Mesodermal cell (in vitro differentiated cells): ENCODE measurements around the gene CCNQ.
A peak's percentile ranks its signal among the peaks of the same experiment; 100 is the strongest.
"Not testable (repeated sequence)": the region's sequence is repeated elsewhere in the genome, so short reads cannot be mapped to it uniquely, and the experiment has no call there.

Experiments
- H3K27ac ChIP-seq: 2 replicates; pipeline ENCODE4 v1.7.0; 2013; ENCODE audit warnings: mild to moderate bottlenecking, low read depth, low read length, moderate library complexity; ENCODE audit not compliant: severe bottlenecking
- H3K36me3 ChIP-seq: 2 replicates; pipeline ENCODE4 v1.7.1; 2013; ENCODE audit warnings: mild to moderate bottlenecking, low read length, moderate library complexity; ENCODE audit not compliant: control insufficient read depth, insufficient read depth
- H3K4me1 ChIP-seq: one replicate; pipeline ENCODE4 v1.7.1; 2013; ENCODE audit warnings: mild to moderate bottlenecking, low read length; ENCODE audit not compliant: insufficient read depth, control insufficient read depth, poor library complexity, severe bottlenecking
- H3K4me3 ChIP-seq: 2 replicates; pipeline ENCODE4 v1.7.0; 2013; ENCODE audit warnings: low read length, control low read depth, mild to moderate bottlenecking; ENCODE audit not compliant: insufficient read depth, poor library complexity, severe bottlenecking; ENCODE audit errors: extremely low read depth
- H3K9me3 ChIP-seq: 2 replicates; pipeline ENCODE4 v1.7.1; 2013; ENCODE audit warnings: mild to moderate bottlenecking, low read length, moderate library complexity; ENCODE audit not compliant: control insufficient read depth
- WGBS, 2 experiments: methylation state at CpG; one replicate each; pipeline ENCODE4 v1.1.5; 2013; ENCODE audit warnings: missing lambda C conversion rate in 2 of 2; ENCODE audit not compliant: insufficient coverage in 2 of 2; 5-methylcytosine and 5-hydroxymethylcytosine counted together

The CCNQ gene

DNA sequence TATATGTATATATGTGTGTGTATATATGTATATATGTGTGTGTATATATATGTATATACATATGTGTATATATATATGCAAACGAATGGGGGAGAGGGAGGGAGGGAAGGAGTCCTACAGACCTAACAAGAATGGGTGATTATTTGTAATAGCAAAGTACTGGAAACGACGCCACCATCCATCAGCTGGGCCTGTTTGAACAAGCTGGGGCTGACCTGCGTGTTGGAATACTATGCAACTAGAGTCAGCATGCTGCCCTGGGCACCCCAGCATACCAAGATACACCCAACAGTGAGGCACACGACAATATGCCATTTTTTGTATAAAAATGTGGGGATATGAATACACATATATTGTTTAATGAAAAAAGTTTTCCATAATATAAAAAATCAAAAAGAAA, 21.6 kb upstream of the CCNQ start:
- H3K9me3 ChIP-seq = no peaks in the 10 kb centered on the region
- no peaks in the 10 kb centered on the region for H3K36me3 ChIP-seq
- no peak overlapping the region for H3K27ac ChIP-seq
- no CpG with 5 or more reads among the region's 5 CpGs for WGBS, 2 experiments
- no peaks in the 10 kb centered on the region for H3K4me1 ChIP-seq
- H3K4me3 ChIP-seq = no peak overlapping the region

DNA sequence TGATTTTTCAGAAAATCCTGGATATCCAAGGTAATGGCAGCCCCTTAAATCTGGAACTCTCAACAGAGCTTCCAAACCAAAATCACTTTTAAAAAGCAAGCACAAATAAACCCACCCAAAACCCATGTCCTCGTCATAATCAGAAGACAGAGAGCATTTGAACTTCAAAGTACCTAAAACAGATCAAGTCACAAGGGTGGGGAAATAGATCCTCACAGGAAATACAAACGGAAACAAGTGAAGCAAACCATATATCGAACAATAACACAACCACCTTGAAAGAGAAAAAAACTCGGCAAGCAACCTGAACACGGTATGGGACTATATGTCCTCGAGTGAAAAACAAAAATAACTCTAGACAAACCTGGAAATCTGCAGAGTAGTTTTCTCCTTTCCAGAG, 15.9 kb upstream of the CCNQ start:
- Histone ChIP-seq H3K4me1 (no peaks in the 10 kb centered on the region), H3K4me3 (no peak overlapping the region), H3K9me3 (no peaks in the 10 kb centered on the region), H3K27ac (no peak overlapping the region), H3K36me3 (no peaks in the 10 kb centered on the region)
- WGBS, 2 experiments = no CpG with 5 or more reads among the region's 6 CpGs

DNA sequence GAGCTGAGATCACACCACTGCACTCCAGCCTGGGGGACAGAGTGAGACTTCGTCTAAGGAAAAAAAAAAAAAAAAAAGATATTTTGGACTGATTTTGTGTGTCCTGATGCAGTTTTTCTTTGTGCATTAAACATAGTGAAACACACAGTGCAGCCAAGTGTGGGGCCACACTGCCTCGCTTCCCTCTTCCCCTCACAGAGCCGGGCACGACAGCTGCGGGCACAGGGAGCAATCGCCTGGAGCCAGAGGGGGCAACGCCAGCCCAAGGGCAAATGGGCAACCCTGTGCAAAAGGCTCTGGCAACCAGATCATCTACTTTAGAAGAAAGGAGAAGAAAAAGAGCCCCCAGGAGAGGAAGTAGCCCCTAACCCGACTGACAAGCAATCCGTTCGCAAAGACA, 13.5 kb upstream of the CCNQ start:
- Histone ChIP-seq H3K4me3 (no peak overlapping the region), H3K27ac (no peak overlapping the region), H3K9me3 (no peaks in the 10 kb centered on the region), H3K4me1 (no peaks in the 10 kb centered on the region), H3K36me3 (no peaks in the 10 kb centered on the region)
- no CpG with 5 or more reads among the region's 10 CpGs for WGBS, 2 experiments

DNA sequence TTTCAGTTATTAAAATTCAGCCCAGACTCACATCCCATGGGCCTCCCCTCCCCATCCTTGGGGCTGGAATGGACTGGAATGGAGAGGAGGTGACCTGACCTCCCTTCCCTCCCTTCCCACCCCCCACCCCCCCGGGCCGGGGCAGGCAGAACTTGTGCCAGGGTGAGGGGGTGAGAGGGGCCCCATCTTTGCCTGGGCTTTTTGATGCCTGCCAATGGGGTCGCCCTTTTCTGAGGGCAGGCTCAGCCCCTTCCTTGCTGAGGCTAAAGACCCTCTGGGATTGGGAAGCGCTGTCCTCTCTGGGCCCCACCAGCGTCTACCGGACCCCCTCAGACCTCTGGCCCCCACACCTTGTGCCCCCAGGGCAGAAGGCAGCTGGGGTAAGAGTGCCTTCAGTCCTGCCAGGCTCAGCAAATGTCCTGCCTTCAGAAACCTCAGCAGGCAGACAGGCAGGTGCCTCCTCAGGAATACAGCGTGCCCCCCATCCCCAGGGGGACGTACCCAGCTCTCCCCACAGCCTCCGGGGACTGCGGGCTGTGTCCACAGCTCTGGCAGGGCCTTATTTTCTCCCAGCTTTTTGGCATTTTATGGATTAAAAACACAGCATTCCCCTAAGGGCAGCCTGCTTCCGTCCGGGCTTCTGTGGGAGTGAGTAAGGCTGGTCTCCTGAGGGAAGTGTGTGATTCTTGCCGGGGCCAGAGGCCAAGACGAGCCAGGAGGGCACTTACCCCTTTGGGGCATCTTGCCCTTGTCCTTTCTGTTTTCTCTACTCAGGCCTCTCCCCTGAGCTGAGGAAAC, 12.6 kb upstream of the CCNQ start:
- Histone ChIP-seq H3K36me3 (no peaks in the 10 kb centered on the region), H3K4me1 (no peaks in the 10 kb centered on the region)
- WGBS, 2 experiments = 97% methylated on average over 6 of the region's 14 CpGs; no CpG with 5 or more reads in 1 of the 2 experiments

GRCh38 chrX:153610836-153611213, 11.9 kb upstream of the CCNQ start:
- H3K9me3 ChIP-seq = no peaks in the 10 kb centered on the region
- H3K4me3 ChIP-seq = no peak overlapping the region
- no peaks in the 10 kb centered on the region for H3K4me1 ChIP-seq
- H3K36me3 ChIP-seq = no peaks in the 10 kb centered on the region
- H3K27ac ChIP-seq = no peak overlapping the region
- WGBS, 2 experiments = 92% methylated on average over 2 of the region's 9 CpGs; no CpG with 5 or more reads in 1 of the 2 experiments

More for the DNA sequence above, 12.6 kb upstream of the CCNQ start:
- Histone ChIP-seq H3K9me3 (no peaks in the 10 kb centered on the region), H3K4me3 (no peak overlapping the region), H3K27ac (no peak overlapping the region)

- no peak overlapping the region for H3K27ac ChIP-seq
- H3K36me3 ChIP-seq = no peaks in the 10 kb centered on the region
- no peaks in the 10 kb centered on the region for H3K4me1 ChIP-seq
- 4 to 15% methylated on average over 11 to 34 of the region's 63 CpGs for WGBS, 2 experiments
- H3K9me3 ChIP-seq = no peaks in the 10 kb centered on the region
- H3K4me3 ChIP-seq = peak overlapping the region; percentile 27
These were observed 11.2 kb upstream of the CCNQ start for GRCh38 chrX:153609917-153610835.

DNA sequence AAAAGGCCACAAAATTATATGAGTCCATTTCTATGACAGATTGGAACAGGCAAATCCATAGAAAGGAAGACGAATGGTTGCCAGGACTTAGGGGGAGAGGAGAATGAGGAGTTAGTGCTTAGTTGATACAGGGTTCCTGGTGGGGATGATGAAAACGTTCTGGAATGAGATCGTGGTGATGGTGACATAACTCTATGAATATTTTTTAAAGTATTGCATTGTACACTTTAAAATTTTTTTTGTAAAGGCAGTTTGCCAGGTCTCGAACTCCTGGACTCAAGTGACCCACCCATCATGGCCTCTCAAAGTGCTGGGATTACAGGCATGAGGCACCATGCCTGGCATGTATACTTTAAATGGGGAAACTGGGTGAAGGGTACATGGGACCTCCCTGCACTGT, 9.9 kb upstream of the CCNQ start:
- Histone ChIP-seq H3K4me3 (no peak overlapping the region), H3K9me3 (no peaks in the 10 kb centered on the region), H3K4me1 (no peaks in the 10 kb centered on the region), H3K36me3 (no peaks in the 10 kb centered on the region), H3K27ac (no peak overlapping the region)
- no CpG with 5 or more reads among the region's 4 CpGs for WGBS, 2 experiments

- Histone ChIP-seq H3K4me1 (no peaks in the 10 kb centered on the region), H3K27ac (no peak overlapping the region), H3K36me3 (no peaks in the 10 kb centered on the region), H3K9me3 (no peaks in the 10 kb centered on the region), H3K4me3 (no peak overlapping the region)
- no CpG with 5 or more reads among the region's 2 CpGs for WGBS, 2 experiments
These were observed 9.4 kb upstream of the CCNQ start for GRCh38 chrX:153608376-153608775.

DNA sequence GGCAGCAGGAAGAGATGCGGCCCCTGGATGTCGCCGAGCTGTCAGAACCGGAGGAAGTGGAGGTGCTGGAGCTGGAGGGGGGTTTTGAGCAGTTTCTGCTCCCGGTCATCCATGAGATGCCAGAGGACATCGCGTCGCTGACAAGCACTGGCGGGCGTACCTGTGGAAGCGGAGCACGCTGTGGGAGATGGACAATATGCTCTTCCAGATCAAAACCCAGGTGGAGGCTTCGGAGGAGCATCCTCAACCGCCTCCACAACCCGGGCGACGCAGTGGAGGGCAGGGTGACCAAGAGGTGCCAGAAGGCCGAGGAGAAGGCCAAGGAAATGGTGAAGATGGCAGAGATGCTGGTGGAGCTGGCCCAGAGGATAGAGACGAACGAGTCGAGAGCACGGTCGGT, 7.6 kb upstream of the CCNQ start:
- Histone ChIP-seq H3K27ac (no peak overlapping the region), H3K36me3 (no peaks in the 10 kb centered on the region), H3K4me3 (no peak overlapping the region), H3K4me1 (no peaks in the 10 kb centered on the region), H3K9me3 (no peaks in the 10 kb centered on the region)
- WGBS, 2 experiments = 33 to 83% methylated on average over 1 to 13 of the region's 23 CpGs

DNA sequence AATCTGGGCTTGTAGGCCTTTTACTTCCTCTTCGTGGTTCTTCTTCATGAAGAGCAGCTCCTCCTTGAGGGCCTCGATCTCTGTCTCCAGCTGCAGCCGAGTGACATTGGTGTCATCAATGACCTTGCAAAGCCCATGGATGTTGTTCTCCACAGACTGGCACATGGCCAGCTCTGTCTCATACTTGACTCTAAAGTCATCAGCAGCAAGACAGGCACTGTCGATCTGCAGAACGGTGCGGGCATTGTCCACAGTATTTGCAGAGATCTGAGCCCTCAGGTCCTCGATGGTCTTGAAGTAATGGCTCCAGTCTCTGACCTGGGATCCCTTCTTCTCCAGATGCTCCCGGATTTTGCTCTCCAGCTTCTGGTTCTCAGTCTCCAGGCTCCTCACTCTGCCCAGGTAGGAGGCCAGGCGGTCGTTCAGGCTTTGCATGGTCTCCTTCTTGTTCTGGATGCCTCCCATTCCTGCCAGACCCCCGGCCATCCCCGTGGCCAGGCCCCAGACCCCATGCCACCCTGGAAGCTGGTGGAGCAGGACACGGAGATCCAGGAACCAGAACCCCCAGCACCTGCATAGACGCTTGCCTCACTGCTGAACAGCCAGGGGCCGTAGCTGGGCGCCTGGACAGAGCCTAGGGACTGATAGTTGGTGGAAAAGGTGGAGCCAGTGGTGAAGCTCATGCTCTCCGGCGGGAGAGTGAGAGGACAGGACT, 5.9 kb upstream of the CCNQ start:
- H3K27ac ChIP-seq, H3K4me3 ChIP-seq, H3K4me1 ChIP-seq, H3K36me3 ChIP-seq, H3K9me3 ChIP-seq: not testable (repeated sequence)
- 88 to 96% methylated on average over 5 to 6 of the region's 18 CpGs for WGBS, 2 experiments
